WTC11 (cell line): ENCODE results near the gene SH2D3C. TPM values are rescaled to one million over a fixed set of nuclear protein-coding genes. Genes with fewer than 3 reads are reported as not detected.

Experiments
- ATAC-seq: fragments of 200-7000 bp; cut with Tn5 transposase; 2 replicates; pipeline ENCODE4 v1.10.0; 2021; ENCODE audit warnings: mild to moderate bottlenecking, moderate library complexity
- CTCF ChIA-PET: fragments of 300-600 bp; sonication (Branson Sonifier 250); formaldehyde crosslinking; loops from one replicate; lab custom pipeline; 2021; ENCODE audit warnings: antibody characterized with exemption; lab: Charles Lee
- POLR2A ChIA-PET: fragments of 350-600 bp; sonication (Branson Sonifier 250); formaldehyde crosslinking; loops from one replicate; lab custom pipeline; 2021; ENCODE audit warnings: antibody characterized with exemption; lab: Charles Lee
- DNase-seq: peaks from one replicate; pipeline ENCODE4 v3.0.0; 2021; ENCODE audit warnings: low spot score
- H3K27ac Mint-ChIP-seq: 2 replicates; pipeline ENCODE4 v1.8.0; 2021; ENCODE audit warnings: mixed read lengths
- H3K27me3 Mint-ChIP-seq: 2 replicates; pipeline ENCODE4 v1.8.0; 2021; ENCODE audit warnings: low read depth, mild to moderate bottlenecking, moderate library complexity, mixed read lengths
- H3K36me3 Mint-ChIP-seq: 2 replicates; pipeline ENCODE4 v1.8.0; 2021; ENCODE audit warnings: mixed read lengths
- H3K4me1 Mint-ChIP-seq: 2 replicates; pipeline ENCODE4 v1.8.0; 2022; ENCODE audit warnings: mixed read lengths
- H3K4me3 Mint-ChIP-seq: 2 replicates; pipeline ENCODE4 v1.8.0; 2021; ENCODE audit warnings: mild to moderate bottlenecking, moderate library complexity, mixed read lengths
- H3K9me3 Mint-ChIP-seq: 2 replicates; pipeline ENCODE4 v1.8.0; 2021; ENCODE audit warnings: mixed read lengths
- AR ChIP-seq: fragments of 250-450 bp; sonication (Bioruptor Pico); IDR thresholded peaks from 2 replicates; pipeline ENCODE4 v1.9.0; 2021; ENCODE audit warnings: mild to moderate bottlenecking
- ETV6 ChIP-seq: sonication (generic); formaldehyde crosslinking; IDR thresholded peaks from 2 replicates; pipeline ENCODE4 v1.8.1; 2022; ENCODE audit warnings: mild to moderate bottlenecking, missing genetic modification reagents
- GRHL2 ChIP-seq: fragments of 250-450 bp; sonication (Bioruptor Pico); IDR thresholded peaks from 2 replicates; pipeline ENCODE4 v1.8.0; 2022; ENCODE audit warnings: mild to moderate bottlenecking, moderate library complexity; ENCODE audit not compliant: insufficient replicate concordance, severe bottlenecking
- GTF2I ChIP-seq: fragments of 250-450 bp; sonication (Bioruptor Pico); conservative IDR thresholded peaks from 2 replicates; pipeline ENCODE4 v1.4.0; 2021; ENCODE audit warnings: mild to moderate bottlenecking
- IRF2 ChIP-seq: sonication (generic); formaldehyde crosslinking; IDR thresholded peaks from 2 replicates; pipeline ENCODE4 v1.8.0; 2022; ENCODE audit warnings: low read depth, missing genetic modification reagents, borderline replicate concordance
- RELA ChIP-seq: sonication (generic); formaldehyde crosslinking; IDR thresholded peaks from 2 replicates; pipeline ENCODE4 v1.8.1; 2022; ENCODE audit warnings: missing genetic modification reagents, mild to moderate bottlenecking, borderline replicate concordance
- ZNF121 ChIP-seq: sonication (generic); formaldehyde crosslinking; IDR thresholded peaks from 2 replicates; pipeline ENCODE4 v1.8.0; 2023; ENCODE audit warnings: missing genetic modification reagents
- ZNF232 ChIP-seq: sonication (generic); formaldehyde crosslinking; IDR thresholded peaks from 2 replicates; pipeline ENCODE4 v1.8.0; 2022; ENCODE audit warnings: mild to moderate bottlenecking, missing genetic modification reagents
- ZNF263 ChIP-seq: sonication (generic); formaldehyde crosslinking; IDR thresholded peaks from 2 replicates; pipeline ENCODE4 v1.8.1; 2022; ENCODE audit warnings: low read depth, mild to moderate bottlenecking, moderate library complexity, missing genetic modification reagents
- ZNF671 ChIP-seq: fragments of 250-450 bp; sonication (Bioruptor Pico); IDR thresholded peaks from 2 replicates; pipeline ENCODE4 v1.8.0; 2021; ENCODE audit warnings: mild to moderate bottlenecking
- total RNA-seq: library from RNA; stranded (reverse); gene quantifications from 3 replicates; pipeline ENCODE4 v1.2.3, GENCODE V29; 2021
- TF ChIP-seq, protein P1 (sequence below): sonication (generic); formaldehyde crosslinking; IDR thresholded peaks from 2 replicates; pipeline ENCODE4 v1.8.0; 2022; ENCODE audit warnings: mild to moderate bottlenecking, missing genetic modification reagents
- TF ChIP-seq, protein P2 (sequence below): fragments of 250-450 bp; sonication (Bioruptor Pico); IDR thresholded peaks from 2 replicates; pipeline ENCODE4 v1.9.0; 2021; ENCODE audit warnings: mild to moderate bottlenecking, borderline replicate concordance
- TF ChIP-seq, protein P3 (sequence below): sonication (generic); formaldehyde crosslinking; IDR thresholded peaks from 2 replicates; pipeline ENCODE4 v1.8.1; 2022; ENCODE audit warnings: low read depth, mild to moderate bottlenecking, moderate library complexity, missing genetic modification reagents, borderline replicate concordance

The SH2D3C gene
- total RNA-seq, 1 experiment from 2014 or later, result 5.4 TPM

DNA sequence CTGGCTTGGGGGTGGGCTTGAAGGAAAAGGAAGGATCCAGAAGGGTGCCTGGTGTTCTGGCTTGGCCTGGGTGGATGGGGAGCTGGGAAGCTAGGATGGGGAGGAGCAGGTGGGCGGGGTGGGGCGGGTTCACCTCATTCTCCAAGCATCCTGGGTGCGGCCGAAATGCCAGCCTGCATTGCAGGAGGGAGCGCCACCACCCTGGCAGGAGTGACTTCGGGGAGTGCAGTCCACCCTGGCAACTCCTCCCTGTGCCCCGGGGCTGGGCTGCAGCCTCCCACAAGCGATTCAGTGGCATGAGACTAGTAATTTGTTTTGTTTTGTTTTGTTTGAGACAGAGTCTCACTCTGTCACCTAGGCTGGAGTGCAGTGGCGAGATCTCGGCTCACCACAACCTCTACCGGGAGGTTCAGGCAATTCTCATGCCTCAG is 57.1 kb downstream of the SH2D3C start:
- TF ChIP-seq, protein P1, sequence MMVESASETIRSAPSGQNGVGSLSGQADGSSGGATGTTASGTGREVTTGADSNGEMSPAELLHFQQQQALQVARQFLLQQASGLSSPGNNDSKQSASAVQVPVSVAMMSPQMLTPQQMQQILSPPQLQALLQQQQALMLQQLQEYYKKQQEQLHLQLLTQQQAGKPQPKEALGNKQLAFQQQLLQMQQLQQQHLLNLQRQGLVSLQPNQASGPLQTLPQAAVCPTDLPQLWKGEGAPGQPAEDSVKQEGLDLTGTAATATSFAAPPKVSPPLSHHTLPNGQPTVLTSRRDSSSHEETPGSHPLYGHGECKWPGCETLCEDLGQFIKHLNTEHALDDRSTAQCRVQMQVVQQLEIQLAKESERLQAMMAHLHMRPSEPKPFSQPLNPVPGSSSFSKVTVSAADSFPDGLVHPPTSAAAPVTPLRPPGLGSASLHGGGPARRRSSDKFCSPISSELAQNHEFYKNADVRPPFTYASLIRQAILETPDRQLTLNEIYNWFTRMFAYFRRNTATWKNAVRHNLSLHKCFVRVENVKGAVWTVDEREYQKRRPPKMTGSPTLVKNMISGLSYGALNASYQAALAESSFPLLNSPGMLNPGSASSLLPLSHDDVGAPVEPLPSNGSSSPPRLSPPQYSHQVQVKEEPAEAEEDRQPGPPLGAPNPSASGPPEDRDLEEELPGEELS (CRISPR knock-in tag), result no peak
- TF ChIP-seq, protein P2, sequence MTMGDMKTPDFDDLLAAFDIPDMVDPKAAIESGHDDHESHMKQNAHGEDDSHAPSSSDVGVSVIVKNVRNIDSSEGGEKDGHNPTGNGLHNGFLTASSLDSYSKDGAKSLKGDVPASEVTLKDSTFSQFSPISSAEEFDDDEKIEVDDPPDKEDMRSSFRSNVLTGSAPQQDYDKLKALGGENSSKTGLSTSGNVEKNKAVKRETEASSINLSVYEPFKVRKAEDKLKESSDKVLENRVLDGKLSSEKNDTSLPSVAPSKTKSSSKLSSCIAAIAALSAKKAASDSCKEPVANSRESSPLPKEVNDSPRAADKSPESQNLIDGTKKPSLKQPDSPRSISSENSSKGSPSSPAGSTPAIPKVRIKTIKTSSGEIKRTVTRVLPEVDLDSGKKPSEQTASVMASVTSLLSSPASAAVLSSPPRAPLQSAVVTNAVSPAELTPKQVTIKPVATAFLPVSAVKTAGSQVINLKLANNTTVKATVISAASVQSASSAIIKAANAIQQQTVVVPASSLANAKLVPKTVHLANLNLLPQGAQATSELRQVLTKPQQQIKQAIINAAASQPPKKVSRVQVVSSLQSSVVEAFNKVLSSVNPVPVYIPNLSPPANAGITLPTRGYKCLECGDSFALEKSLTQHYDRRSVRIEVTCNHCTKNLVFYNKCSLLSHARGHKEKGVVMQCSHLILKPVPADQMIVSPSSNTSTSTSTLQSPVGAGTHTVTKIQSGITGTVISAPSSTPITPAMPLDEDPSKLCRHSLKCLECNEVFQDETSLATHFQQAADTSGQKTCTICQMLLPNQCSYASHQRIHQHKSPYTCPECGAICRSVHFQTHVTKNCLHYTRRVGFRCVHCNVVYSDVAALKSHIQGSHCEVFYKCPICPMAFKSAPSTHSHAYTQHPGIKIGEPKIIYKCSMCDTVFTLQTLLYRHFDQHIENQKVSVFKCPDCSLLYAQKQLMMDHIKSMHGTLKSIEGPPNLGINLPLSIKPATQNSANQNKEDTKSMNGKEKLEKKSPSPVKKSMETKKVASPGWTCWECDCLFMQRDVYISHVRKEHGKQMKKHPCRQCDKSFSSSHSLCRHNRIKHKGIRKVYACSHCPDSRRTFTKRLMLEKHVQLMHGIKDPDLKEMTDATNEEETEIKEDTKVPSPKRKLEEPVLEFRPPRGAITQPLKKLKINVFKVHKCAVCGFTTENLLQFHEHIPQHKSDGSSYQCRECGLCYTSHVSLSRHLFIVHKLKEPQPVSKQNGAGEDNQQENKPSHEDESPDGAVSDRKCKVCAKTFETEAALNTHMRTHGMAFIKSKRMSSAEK (CRISPR knock-in tag), result no peak
- TF ChIP-seq ETV6 (CRISPR knock-in tag) (no peak), ZNF121 (CRISPR knock-in tag) (no peak)
- no peak overlapping the region for H3K27ac Mint-ChIP-seq
- H3K9me3 Mint-ChIP-seq, result no peaks in the 10 kb centered on the region
- ATAC-seq (no peak), DNase-seq (no peak)
- CTCF ChIA-PET, result interaction anchor here (0.8 to 1.6 kb wide), 5 partner anchors 13 to 232 kb away, joined by 3 to 16 read pairs (median 3); partner anchors contain the start of gene TOR2A
- POLR2A ChIA-PET, result no interaction called here
- no peak overlapping the region for H3K4me3 Mint-ChIP-seq
- H3K4me1 Mint-ChIP-seq, result peaks cover 14% of the 10 kb centered on the region
- no peaks in the 10 kb centered on the region for H3K36me3 Mint-ChIP-seq
- H3K27me3 Mint-ChIP-seq, result no peaks in the 10 kb centered on the region

- Mint-ChIP-seq H3K36me3 (no peaks in the 10 kb centered on the region), H3K4me1 (peaks cover 20% of the 10 kb centered on the region), H3K9me3 (no peaks in the 10 kb centered on the region), H3K27me3 (no peaks in the 10 kb centered on the region), H3K27ac (no peak overlapping the region), H3K4me3 (no peak overlapping the region)
- DNase-seq (no peak), ATAC-seq (no peak)
- CTCF ChIA-PET, result interaction anchor here (0.9 to 7.3 kb wide), 2 partner anchors 14 to 27 kb away, joined by 3 to 73 read pairs; partner anchors contain the start of gene TOR2A
- POLR2A ChIA-PET, result no interaction called here
- TF ChIP-seq GTF2I (CRISPR knock-in tag) (no peak), RELA (CRISPR knock-in tag) (no peak), ZNF263 (CRISPR knock-in tag) (peak; percentile 56; the same call in 1 of the 2 replicates)
Measured at GRCh38 chr9:127720865-127721227, 57.6 kb downstream of the SH2D3C start.

DNA sequence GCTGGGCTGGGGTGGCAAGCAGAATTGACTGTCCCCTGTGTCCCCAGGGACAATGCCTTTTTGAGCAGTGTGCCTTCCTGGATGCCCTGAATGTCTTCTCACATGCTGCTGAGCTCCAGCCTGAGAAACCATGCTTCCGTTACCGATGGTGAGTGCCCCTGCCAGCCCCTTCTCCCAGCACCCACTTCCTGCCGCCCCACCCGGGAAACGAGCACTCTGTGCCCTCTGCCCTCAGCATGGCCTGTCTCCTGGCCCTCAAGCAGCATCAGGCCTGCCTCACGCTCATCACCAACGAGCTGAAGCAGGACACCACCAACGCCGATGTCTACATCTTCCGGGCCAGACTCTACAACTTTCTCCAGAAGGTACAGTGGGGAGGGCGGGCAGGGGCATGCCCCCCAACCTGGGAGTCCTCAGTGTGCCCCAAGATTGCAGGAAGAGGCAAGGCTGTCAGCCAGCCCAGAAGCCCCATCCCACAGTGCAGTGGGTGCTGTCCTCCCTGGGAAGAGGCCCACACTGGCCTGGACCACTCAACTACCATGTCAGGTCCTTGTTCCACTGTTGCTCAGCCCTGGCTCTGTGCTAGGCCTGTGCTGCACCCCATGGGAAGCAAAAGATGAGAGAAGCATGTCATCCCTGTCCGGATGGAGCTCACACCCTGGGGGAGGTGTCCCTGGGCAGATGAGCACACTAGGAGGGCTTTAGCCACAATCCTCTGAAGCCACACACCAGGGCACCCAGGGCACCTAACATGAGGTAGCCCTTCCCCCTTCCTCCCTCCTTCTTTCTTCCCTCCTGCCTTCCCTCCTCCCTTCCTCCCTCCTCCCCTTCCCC is 58.2 kb downstream of the SH2D3C start:
- CTCF ChIA-PET, result interaction anchor here (7.3 kb wide), 1 partner anchor 14 kb away, joined by 73 read pairs; the partner anchor contains the start of gene TOR2A
- POLR2A ChIA-PET, result no interaction called here

More for the DNA sequence above, 58.2 kb downstream of the SH2D3C start:
- no peak for ATAC-seq
- H3K4me3 Mint-ChIP-seq, result no peak overlapping the region
- peaks cover 20% of the 10 kb centered on the region for H3K4me1 Mint-ChIP-seq
- H3K9me3 Mint-ChIP-seq, result no peaks in the 10 kb centered on the region
- H3K27me3 Mint-ChIP-seq, result no peaks in the 10 kb centered on the region
- no peaks in the 10 kb centered on the region for H3K36me3 Mint-ChIP-seq
- TF ChIP-seq, protein P3, sequence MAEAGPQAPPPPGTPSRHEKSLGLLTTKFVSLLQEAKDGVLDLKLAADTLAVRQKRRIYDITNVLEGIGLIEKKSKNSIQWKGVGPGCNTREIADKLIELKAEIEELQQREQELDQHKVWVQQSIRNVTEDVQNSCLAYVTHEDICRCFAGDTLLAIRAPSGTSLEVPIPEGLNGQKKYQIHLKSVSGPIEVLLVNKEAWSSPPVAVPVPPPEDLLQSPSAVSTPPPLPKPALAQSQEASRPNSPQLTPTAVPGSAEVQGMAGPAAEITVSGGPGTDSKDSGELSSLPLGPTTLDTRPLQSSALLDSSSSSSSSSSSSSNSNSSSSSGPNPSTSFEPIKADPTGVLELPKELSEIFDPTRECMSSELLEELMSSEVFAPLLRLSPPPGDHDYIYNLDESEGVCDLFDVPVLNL (CRISPR knock-in tag), result no peak
- TF ChIP-seq IRF2 (no peak), GTF2I (CRISPR knock-in tag) (no peak), GRHL2 (no peak), ZNF671 (no peak), AR (CRISPR knock-in tag) (no peak), ZNF232 (CRISPR knock-in tag) (no peak)
- TF ChIP-seq, protein P1 (CRISPR knock-in tag), result no peak
- TF ChIP-seq, all 79 proteins: peak for 0
- H3K27ac Mint-ChIP-seq, result no peak overlapping the region
- no peak for DNase-seq
